Measurements from ENCODE around the gene ZBTB21. TPM values are rescaled to one million over a fixed set of nuclear protein-coding genes. Genes with fewer than 3 reads are reported as not detected.

The ZBTB21 gene
- total RNA-seq, 1 donor from 2014 or later, result 25.3 TPM

DNA sequence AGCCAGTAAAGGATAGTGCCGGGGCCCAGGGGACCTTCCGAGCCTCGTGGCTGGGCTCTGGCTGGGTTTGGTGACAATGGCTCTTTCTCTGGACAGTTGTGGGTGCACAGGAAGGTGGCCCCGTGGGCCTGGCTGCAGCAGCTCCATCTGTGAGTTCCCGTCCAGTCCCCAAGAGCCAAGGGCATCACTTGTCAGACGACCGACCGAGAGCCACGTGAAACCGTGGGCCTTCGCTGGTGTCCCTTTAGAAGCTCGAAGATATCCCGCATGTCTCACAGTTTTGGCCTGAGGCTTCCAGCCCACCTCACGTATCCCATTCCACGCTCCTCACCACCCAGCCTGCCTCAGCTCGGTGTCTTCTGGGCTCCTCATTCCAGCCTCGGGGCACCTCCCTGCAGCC, 33.8 kb upstream of the ZBTB21 start:
- TF ChIP-seq EZH2 (IDR thresholded peaks at IDR 0.05) (no peak), EZH2phosphoT487 (IDR thresholded peaks at IDR 0.05) (no peak)
- TF ChIP-seq, protein P1, sequence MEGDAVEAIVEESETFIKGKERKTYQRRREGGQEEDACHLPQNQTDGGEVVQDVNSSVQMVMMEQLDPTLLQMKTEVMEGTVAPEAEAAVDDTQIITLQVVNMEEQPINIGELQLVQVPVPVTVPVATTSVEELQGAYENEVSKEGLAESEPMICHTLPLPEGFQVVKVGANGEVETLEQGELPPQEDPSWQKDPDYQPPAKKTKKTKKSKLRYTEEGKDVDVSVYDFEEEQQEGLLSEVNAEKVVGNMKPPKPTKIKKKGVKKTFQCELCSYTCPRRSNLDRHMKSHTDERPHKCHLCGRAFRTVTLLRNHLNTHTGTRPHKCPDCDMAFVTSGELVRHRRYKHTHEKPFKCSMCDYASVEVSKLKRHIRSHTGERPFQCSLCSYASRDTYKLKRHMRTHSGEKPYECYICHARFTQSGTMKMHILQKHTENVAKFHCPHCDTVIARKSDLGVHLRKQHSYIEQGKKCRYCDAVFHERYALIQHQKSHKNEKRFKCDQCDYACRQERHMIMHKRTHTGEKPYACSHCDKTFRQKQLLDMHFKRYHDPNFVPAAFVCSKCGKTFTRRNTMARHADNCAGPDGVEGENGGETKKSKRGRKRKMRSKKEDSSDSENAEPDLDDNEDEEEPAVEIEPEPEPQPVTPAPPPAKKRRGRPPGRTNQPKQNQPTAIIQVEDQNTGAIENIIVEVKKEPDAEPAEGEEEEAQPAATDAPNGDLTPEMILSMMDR (IDR thresholded peaks at IDR 0.05), result no peak
- H3K4me3 Mint-ChIP-seq, result no peak overlapping the region
- Histone ChIP-seq H3K4me3 (no peak overlapping the region), H3K4me2 (no peak overlapping the region), H3K4me1 (no peaks in the 10 kb centered on the region), H3K9me3 (ENCODE audit: low read depth) (no peaks in the 10 kb centered on the region), H3K79me2 (ENCODE audit: low read depth) (no peaks in the 10 kb centered on the region), H3K27ac (no peak overlapping the region), H4K20me1 (ENCODE audit: low read depth) (no peaks in the 10 kb centered on the region), H3K36me3 (no peaks in the 10 kb centered on the region), H3K9ac (no peak overlapping the region), H3K27me3 (no peaks in the 10 kb centered on the region), H2AFZ (replicated peaks) (no peak overlapping the region), H3F3A (ENCODE audit: low read depth) (no peaks in the 10 kb centered on the region)
- no peak overlapping the region for H3K27ac Mint-ChIP-seq
- H3K4me1 Mint-ChIP-seq, result peaks cover 17% of the 10 kb centered on the region
- peaks cover 12% of the 10 kb centered on the region for H3K27me3 Mint-ChIP-seq (ENCODE audit: insufficient read depth, low read depth)
- H3K9me3 Mint-ChIP-seq, result no peaks in the 10 kb centered on the region
- no peaks in the 10 kb centered on the region for H3K36me3 Mint-ChIP-seq
- no peak for DNase-seq (ENCODE audit: low spot score)

DNA sequence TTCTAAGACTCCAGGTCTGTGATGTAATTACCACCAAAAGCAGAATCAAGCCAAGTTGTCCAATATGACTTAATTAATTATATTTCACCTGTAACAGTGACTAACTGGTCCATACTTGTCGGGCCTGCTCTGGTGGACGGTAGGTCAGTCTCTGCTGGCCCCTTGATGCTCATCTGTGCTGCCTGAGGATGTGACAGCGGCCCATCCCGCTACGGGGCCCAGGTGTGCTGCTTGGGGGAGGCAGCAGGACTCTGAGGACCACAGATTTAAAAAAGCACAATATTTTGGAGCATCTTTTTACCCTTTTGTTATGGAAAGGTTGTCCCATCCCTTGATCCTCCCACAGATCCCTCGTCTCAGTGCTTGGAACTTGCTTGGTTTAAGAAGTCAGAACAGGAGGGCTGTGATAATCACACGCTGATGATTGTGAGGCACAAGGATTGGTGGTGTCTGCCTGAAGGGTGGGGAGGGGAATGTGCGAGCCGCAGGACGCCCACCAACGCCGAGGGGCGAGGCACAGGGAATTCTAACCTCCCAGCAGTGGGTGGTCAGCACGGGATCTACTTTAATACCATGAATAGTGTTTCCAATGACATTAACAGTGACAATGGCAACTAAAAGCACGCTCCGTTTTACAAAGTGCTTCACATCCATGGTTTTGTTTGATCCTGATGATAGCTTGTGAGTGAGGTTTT, 33.2 kb upstream of the ZBTB21 start:
- Mint-ChIP-seq H3K27ac (peak overlapping the region; percentile 78), H3K27me3 (ENCODE audit: insufficient read depth, low read depth) (peaks cover 15% of the 10 kb centered on the region), H3K9me3 (no peaks in the 10 kb centered on the region), H3K4me1 (peaks cover 22% of the 10 kb centered on the region), H3K36me3 (no peaks in the 10 kb centered on the region), H3K4me3 (no peak overlapping the region)
- H3K79me2 ChIP-seq (ENCODE audit: low read depth), result no peaks in the 10 kb centered on the region
- H2AFZ ChIP-seq (replicated peaks), result no peak overlapping the region
- TF ChIP-seq EZH2phosphoT487 (IDR thresholded peaks at IDR 0.05) (no peak), EZH2 (IDR thresholded peaks at IDR 0.05) (no peak)
- TF ChIP-seq, protein P1 (IDR thresholded peaks at IDR 0.05), result no peak
- no peak overlapping the region for H3K9ac ChIP-seq
- H3K4me2 ChIP-seq, result no peak overlapping the region
- H3K4me3 ChIP-seq, result no peak overlapping the region
- H3K27ac ChIP-seq, result no peak overlapping the region
- no peaks in the 10 kb centered on the region for H4K20me1 ChIP-seq (ENCODE audit: low read depth)
- no peaks in the 10 kb centered on the region for H3K9me3 ChIP-seq (ENCODE audit: low read depth)
- H3F3A ChIP-seq (ENCODE audit: low read depth), result no peaks in the 10 kb centered on the region
- H3K36me3 ChIP-seq, result no peaks in the 10 kb centered on the region
- H3K4me1 ChIP-seq, result no peaks in the 10 kb centered on the region
- H3K27me3 ChIP-seq, result no peaks in the 10 kb centered on the region
- DNase-seq (ENCODE audit: low spot score), result no peak

DNA sequence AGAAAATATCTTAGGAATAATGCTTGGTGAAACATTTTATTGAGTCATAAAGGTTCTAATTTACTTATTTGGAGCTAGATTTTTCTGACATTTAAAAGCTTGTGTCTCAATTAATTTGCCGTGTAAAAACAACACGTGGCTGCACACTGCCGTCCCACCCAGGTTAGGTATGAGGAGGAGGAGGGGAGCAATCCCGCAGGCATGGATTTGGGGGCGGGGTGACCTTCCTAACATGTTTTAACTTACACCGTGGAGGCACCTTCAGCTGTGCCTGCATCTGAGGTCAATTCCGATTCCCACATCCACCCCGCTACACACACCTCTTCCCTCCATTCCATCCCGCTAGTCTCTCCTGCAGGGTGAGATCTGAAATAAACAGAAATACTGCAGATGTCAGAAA, 32.5 kb upstream of the ZBTB21 start:
- DNase-seq (ENCODE audit: low spot score), result no peak
- H3K4me1 Mint-ChIP-seq, result peaks cover 23% of the 10 kb centered on the region
- Histone ChIP-seq H4K20me1 (ENCODE audit: low read depth) (no peaks in the 10 kb centered on the region), H3F3A (ENCODE audit: low read depth) (no peaks in the 10 kb centered on the region), H3K9ac (no peak overlapping the region), H2AFZ (replicated peaks) (no peak overlapping the region), H3K4me1 (no peaks in the 10 kb centered on the region), H3K9me3 (ENCODE audit: low read depth) (no peaks in the 10 kb centered on the region), H3K36me3 (no peaks in the 10 kb centered on the region), H3K4me2 (no peak overlapping the region), H3K27ac (no peak overlapping the region), H3K27me3 (no peaks in the 10 kb centered on the region), H3K79me2 (ENCODE audit: low read depth) (no peaks in the 10 kb centered on the region), H3K4me3 (no peak overlapping the region)
- peaks cover under 1% of the 10 kb centered on the region for H3K9me3 Mint-ChIP-seq
- no peak for TF ChIP-seq EZH2 (IDR thresholded peaks at IDR 0.05)
- TF ChIP-seq, protein P1 (IDR thresholded peaks at IDR 0.05), result no peak
- no peak for TF ChIP-seq EZH2phosphoT487 (IDR thresholded peaks at IDR 0.05)
- H3K36me3 Mint-ChIP-seq, result no peaks in the 10 kb centered on the region
- H3K4me3 Mint-ChIP-seq, result no peak overlapping the region
- H3K27ac Mint-ChIP-seq, result peak overlapping the region; percentile 7
- peaks cover 15% of the 10 kb centered on the region for H3K27me3 Mint-ChIP-seq (ENCODE audit: insufficient read depth, low read depth)

Data from neural progenitor cell (in vitro differentiated cells).